DND-41 (cell line): ENCODE results near the gene ACBD6.

Source experiments
- CTCF ChIP-seq: IDR thresholded peaks from 2 replicates; pipeline ENCODE4 v1.5.1; 2012; ENCODE audit warnings: borderline replicate concordance, low read length, moderate library complexity, mild to moderate bottlenecking; ENCODE audit not compliant: poor library complexity, severe bottlenecking; ENCODE audit errors: extremely low read depth
- EZH2 ChIP-seq: IDR thresholded peaks from 3 replicates; pipeline ENCODE4 v1.6.1; 2012; ENCODE audit warnings: borderline replicate concordance, low read depth, mild to moderate bottlenecking, moderate library complexity, low read length, inconsistent platforms; ENCODE audit not compliant: severe bottlenecking

- no peak for TF ChIP-seq CTCF
- TF ChIP-seq EZH2: no peak
Measured at GRCh38 chr1:180372728-180373127, 129.6 kb downstream of the ACBD6 start.
